NCI-H146 treated with DMSO at 0.1 percent for 48 hours (cell line): Measurements from ENCODE around the gene GRAPL.
"Not testable (repeated sequence)": the region's sequence is repeated elsewhere in the genome, so short reads cannot be mapped to it uniquely, and the experiment has no call there.

ENCODE experiments used
- DNase-seq: peaks from one replicate; lab custom pipeline; 2025; ENCODE audit not compliant: unreplicated experiment; lab: John Stamatoyannopoulos, UW

The GRAPL gene

DNA sequence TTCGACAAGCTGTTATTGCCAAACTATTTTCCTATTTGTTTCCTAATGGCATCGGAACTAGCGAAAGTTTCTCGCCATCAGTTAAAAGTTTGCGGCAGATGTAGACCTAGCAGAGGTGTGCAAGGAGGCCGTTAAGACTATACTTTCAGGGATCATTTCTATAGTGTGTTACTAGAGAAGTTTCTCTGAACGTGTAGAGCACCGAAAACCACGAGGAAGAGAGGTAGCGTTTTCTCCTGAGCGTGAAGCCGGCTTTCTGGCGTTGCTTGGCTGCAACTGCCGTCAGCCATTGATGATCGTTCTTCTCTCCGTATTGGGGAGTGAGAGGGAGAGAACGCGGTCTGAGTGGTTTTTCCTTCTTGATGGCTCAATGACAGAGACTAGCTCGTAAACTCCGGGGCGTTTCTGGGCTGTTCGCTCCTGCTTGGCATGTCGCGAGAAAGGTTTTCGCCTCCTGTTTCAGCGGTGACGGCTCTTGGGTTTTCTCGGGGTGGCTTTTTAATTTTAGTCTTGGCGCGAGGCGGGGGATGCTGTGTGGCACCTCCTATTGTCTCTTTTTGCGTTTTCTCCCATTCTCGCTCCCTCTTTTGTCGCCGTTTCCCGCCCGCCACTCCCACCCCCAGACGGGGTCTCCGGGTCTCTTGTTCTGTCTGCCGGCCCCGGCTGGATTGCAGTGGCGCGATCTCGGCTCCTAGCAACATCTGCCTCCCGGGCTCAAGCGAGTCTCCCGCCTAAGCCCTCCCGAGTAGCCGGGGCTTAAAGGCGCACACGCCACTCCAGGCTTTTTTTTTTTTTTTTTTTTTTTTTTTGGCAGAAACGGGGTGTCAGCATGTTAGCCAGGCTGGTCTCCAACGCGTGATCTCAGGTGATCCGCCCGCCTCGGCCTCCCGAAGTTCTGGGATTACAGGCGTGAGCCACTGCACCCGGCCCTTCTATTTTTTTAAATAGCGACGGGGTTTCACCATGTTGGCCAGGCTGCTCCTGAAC lies 60.8 kb downstream of the GRAPL start:
- not testable (repeated sequence) for DNase-seq

DNA sequence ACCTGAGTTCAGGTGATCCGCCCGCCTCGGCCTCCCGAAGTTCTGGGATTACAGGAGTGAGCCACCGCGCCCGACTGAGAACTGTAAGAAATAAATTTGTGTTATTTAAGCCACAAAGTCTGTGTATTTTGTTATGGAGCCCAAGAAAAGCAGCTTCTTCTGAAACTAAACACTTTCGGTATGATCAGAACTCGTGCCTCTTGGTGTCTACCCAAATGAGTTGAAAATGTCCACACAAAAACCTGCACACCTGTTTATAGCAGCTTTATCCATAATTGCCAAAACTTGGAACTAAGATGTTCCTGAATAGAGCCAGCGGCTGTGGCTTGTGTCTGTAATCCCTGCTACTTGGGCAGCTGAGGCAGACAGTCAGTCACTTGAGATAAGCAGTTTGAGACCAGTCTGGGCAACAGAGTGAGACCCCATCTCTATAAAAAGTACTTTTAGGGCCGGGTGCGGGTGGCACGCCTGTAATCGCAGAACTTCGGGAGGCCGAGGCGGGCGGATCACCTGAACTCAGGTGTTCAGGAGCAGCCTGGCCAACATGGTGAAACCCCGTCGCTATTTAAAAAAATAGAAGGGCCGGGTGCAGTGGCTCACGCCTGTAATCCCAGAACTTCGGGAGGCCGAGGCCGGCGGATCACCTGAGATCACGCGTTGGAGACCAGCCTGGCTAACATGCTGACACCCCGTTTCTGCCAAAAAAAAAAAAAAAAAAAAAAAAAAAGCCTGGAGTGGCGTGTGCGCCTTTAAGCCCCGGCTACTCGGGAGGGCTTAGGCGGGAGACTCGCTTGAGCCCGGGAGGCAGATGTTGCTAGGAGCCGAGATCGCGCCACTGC lies 61.7 kb downstream of the GRAPL start:
- not testable (repeated sequence) for DNase-seq

DNA sequence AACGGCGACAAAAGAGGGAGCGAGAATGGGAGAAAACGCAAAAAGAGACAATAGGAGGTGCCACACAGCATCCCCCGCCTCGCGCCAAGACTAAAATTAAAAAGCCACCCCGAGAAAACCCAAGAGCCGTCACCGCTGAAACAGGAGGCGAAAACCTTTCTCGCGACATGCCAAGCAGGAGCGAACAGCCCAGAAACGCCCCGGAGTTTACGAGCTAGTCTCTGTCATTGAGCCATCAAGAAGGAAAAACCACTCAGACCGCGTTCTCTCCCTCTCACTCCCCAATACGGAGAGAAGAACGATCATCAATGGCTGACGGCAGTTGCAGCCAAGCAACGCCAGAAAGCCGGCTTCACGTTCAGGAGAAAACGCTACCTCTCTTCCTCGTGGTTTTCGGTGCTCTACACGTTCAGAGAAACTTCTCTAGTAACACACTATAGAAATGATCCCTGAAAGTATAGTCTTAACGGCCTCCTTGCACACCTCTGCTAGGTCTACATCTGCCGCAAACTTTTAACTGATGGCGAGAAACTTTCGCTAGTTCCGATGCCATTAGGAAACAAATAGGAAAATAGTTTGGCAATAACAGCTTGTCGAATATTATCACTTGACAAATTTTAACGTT lies 62.5 kb downstream of the GRAPL start:
- not testable (repeated sequence) for DNase-seq

DNA sequence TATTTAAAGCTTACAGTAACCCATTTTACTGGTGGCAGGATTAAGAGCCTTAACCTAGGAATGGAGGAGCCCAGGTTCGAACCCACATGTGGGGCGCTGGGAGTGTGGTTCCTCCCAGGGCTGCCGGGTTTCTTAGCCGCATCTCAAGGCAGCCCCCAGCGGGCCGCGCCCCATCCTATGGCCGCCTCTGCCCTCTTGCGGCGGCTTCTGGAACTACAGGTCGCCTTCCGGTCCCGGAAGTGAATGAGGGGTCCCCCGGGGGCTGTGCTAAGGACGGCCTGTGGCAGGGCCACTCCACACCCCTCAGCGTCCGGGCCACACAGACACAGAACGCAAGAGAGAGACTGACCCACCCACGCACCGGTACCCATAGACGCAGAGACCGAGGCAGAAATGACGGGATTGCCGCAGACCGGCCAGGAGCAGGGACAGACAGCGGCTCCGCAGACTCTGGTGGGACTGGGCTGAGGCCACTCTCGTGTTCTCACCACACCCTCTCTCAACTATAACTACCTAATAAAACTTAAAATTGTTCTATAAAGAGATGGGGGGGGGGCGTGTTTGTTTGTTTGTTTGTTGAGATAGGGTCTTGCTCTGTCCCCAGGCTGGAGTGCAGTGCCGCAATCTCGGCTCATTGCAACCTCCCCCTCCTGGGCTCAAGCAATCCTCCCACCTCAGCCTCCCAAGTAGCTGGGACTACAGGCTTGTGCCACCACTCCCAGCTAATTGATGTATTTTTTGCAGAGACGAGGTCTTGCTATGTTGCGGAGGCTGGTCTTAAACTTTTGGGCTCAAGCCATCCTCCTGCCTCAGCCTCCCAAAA lies 69.2 kb downstream of the GRAPL start:
- not testable (repeated sequence) for DNase-seq

DNA sequence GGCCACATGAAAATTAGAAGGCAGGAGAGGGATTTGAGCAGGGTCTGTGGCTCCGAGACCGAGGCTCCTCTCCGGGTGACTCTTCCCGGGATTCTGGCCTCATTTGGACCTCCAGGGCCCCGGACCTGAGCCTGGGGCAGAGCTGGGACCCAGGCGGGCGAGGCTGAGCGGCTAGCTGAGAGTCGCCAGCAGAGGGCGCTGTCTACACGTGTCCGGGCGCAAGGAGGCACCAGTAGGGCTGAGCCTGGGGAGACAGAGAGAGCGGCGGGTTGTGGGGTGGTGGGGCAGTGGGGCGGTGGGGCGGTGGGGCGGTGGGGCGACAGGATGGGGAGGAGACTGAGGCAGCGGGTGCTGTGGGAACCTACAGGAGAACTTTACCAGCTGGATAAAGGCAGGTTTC lies 75.1 kb downstream of the GRAPL start:
- DNase-seq, result not testable (repeated sequence)

DNA sequence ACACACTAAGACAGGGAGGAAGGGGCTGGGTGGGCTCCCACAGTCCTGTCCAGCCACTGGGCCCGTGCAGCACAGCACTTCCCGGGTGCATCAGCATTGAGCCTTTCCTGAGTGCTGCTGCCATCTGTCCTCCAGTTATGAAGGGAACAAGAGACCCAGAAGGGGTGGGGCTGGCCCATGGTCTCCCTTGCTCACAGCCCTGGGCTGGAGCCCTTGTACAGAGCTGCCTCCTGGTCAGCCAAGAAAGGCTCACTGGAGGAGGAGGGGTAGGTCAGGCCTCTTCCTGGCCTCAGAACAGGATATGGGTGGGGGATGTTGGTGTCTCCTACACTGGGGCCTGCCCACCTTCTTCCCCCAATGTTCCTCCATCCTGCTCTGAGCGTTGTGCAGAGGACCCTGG lies 76.0 kb downstream of the GRAPL start:
- DNase-seq, result not testable (repeated sequence)
